GM21367 (cell line): ENCODE measurements around the gene IGSF3.

Experiments
- ATAC-seq: cut with Tn5 transposase; IDR thresholded peaks from one replicate; pipeline ENCODE4 v1.9.1; 2021; ENCODE audit not compliant: unreplicated experiment

Gene IGSF3

DNA sequence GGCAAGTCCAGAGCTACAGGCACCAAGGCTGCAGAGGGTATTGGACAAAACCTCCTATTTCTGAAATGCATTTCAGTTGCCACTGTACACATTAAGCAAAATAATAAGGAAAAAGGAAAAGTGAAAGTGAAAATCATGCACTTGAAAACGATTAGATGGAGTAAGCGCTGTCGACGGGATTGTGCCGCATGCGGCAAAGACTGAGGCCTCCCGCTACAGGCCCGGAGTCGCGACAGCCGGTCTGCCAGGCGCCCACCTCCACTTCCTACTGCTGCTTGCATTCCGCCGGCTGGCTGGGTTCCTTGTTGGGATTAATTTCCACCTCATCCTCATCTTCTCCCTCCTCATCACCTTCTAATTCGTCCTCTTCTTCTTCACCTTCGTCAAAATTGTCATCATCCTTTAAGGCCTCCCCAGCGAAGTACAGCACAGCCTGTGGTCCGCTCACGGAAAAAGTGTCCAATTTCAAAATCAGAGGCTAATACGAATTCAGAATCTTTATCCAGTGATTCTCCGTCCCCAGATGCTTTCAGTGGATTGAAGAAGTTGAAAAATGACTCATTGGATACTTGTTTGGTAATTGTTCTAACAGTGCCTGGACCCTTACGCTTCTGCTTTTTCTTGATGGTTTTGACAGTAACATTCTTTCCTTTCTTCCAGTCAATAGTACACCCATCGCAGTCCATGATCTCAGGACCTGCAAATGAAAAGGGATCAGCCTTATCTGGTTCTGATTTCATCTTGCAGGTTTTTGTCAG is 134.7 kb downstream of the IGSF3 start:
- ATAC-seq, result no peak

DNA sequence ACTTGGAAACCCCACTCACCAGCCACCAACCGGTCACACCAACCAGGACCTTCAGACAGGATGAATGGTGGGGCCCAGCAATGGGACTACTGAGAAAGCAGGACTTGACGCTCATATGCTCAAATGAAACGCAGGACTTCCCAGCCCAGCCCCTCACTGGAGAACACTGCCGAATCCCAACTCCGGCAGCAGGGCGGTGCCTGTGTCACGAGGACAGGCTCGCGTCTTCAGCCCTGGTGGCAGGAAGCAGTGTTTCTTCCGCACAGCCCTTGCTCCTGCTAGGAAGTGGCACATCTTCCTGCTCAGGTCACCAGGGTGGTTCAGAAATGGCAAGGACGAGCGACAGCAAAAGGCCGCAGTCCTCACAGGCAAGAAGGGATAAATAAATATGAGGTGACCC is 135.6 kb downstream of the IGSF3 start:
- no peak for ATAC-seq

- no peak for ATAC-seq
Observed at GRCh38 chr1:116529681-116530080, 137.9 kb downstream of the IGSF3 start.

DNA sequence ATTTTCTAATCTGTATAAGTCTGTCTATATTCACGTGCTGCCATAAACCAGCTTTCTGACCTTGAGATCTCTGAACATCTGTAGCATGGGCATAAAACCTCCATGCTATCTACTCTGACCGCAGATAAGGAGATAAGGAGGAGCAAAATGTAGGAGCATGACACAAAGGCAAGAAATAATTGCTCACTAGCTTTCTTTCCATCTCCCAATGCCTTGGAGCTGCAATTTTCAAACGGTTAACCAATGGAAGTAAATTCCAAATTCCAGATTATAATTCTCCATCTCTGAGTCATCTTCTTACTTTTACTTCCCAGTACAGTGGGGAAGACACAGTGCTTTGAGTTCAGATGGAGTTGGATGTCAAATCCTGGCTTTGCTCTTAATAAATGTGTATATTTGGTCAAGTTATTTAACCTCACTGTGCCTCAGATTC is 138.3 kb downstream of the IGSF3 start:
- no peak for ATAC-seq

GRCh38 chr1:116528329-116529083 is 139.0 kb downstream of the IGSF3 start:
- no peak for ATAC-seq

- ATAC-seq, result no peak
Observed at GRCh38 chr1:116525440-116525839, 142.1 kb downstream of the IGSF3 start.
